GM12892 (cell line): ENCODE results near the gene HP.

ENCODE experiments used
- POLR2A ChIP-seq: IDR thresholded peaks from 2 replicates; pipeline ENCODE4 v1.6.1; 2011; ENCODE audit warnings: low read depth, low read length, control low read depth
- POLR2AphosphoS5 ChIP-seq: IDR thresholded peaks from 2 replicates; pipeline ENCODE4 v1.6.1; 2011; ENCODE audit warnings: low read depth, low read length, control low read depth
- TAF1 ChIP-seq: IDR thresholded peaks from 2 replicates; pipeline ENCODE4 v1.6.1; 2011; ENCODE audit warnings: low read depth, mild to moderate bottlenecking, control low read depth, low read length, borderline replicate concordance

DNA sequence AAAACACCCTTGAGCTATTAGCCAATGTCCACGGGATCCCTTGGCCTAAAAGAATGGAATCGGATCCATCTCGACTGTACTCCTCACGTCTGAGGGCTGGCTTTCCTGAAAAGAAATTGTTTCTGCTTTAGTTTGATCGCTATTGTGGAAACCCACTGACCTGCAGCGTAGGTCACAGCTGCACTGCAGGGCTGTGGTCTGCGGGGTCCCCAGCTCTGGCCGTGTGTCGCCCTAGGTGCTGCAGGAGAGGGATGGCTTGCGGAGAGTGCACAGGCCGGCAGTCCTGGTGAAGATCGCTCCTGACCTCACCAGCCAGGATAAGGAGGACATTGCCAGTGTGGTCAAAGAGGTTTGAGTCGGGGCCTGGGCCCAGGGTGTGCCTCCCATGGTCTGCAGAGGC, 32.2 kb upstream of the HP start:
- TF ChIP-seq POLR2AphosphoS5 = no peak
- no peak for TF ChIP-seq POLR2A
- no peak for TF ChIP-seq TAF1
